A549 (cell line): ENCODE measurements around the gene S100A10.

Experiments
- GATA3 ChIP-seq: IDR thresholded peaks from 2 replicates; pipeline ENCODE4 v1.6.1; 2012; ENCODE audit warnings: borderline replicate concordance
- KDM5A ChIP-seq: fragments of 200-600 bp; sonication (generic); IDR thresholded peaks from 2 replicates; pipeline ENCODE4 v1.6.1; 2016; ENCODE audit warnings: antibody characterized with exemption, mild to moderate bottlenecking
- POLR2A ChIP-seq: IDR thresholded peaks from 2 replicates; pipeline ENCODE4 v1.6.1; 2012; ENCODE audit warnings: mild to moderate bottlenecking, low read length
- REST ChIP-seq: fragments of 200-600 bp; sonication (generic); IDR thresholded peaks from 2 replicates; pipeline ENCODE4 v1.6.1; 2016; ENCODE audit warnings: antibody characterized with exemption, mild to moderate bottlenecking, moderate library complexity
- ZFP36 ChIP-seq: fragments of 450-650 bp; IDR thresholded peaks from 2 replicates; pipeline ENCODE4 v1.6.1; 2014; ENCODE audit warnings: borderline replicate concordance; ENCODE audit not compliant: partially characterized antibody
- TF ChIP-seq, protein P1 (sequence below): fragments of >200 bp; sonication (Bioruptor Twin); formaldehyde crosslinking; IDR thresholded peaks from 3 replicates; pipeline ENCODE4 v1.5.1; 2016
- TF ChIP-seq, protein P2 (sequence below): fragments of 150-350 bp; IDR thresholded peaks from 2 replicates; pipeline ENCODE4 v1.6.1; 2014; ENCODE audit warnings: low read depth, mild to moderate bottlenecking, low read length

DNA sequence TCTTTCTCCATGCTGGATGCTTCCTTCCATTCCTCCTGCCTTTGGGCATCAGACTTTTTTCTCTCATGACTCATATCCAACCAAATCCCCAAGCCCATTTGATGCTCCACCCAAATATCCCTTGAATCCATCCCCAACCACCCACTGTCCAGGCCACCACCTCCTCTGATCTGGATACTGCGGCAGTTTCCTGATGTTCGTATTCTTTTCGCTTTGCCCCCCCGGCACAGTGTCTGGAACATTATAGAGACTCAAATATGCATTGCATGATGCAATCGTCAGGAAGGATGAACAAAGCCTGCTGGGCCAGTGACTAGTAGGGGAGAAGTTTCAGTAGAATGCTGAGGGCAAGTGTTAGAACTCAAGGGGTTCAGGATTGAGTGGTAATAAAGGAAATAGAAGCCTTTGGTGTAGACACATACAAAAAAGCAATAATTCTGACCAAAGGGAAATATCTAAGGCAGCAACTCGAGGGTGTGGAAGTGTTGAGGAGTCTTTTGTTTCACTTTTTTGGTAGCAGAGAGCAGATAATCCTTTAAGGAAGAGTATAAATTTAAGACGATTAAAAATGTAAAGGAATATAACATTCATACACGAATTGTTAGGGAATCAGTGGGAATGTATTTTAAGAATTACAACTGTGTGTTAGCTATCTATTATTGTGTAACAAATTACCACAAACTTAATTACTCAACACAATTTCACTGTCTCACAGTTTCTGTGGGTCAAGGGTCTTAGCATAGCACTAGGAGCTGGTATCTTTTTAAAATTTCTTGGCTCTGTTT is 35.7 kb upstream of the S100A10 start:
- TF ChIP-seq, protein P1, sequence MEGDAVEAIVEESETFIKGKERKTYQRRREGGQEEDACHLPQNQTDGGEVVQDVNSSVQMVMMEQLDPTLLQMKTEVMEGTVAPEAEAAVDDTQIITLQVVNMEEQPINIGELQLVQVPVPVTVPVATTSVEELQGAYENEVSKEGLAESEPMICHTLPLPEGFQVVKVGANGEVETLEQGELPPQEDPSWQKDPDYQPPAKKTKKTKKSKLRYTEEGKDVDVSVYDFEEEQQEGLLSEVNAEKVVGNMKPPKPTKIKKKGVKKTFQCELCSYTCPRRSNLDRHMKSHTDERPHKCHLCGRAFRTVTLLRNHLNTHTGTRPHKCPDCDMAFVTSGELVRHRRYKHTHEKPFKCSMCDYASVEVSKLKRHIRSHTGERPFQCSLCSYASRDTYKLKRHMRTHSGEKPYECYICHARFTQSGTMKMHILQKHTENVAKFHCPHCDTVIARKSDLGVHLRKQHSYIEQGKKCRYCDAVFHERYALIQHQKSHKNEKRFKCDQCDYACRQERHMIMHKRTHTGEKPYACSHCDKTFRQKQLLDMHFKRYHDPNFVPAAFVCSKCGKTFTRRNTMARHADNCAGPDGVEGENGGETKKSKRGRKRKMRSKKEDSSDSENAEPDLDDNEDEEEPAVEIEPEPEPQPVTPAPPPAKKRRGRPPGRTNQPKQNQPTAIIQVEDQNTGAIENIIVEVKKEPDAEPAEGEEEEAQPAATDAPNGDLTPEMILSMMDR = no peak
- TF ChIP-seq KDM5A (no peak), REST (no peak), POLR2A (no peak), ZFP36 (no peak), GATA3 (no peak)
- TF ChIP-seq, protein P2, sequence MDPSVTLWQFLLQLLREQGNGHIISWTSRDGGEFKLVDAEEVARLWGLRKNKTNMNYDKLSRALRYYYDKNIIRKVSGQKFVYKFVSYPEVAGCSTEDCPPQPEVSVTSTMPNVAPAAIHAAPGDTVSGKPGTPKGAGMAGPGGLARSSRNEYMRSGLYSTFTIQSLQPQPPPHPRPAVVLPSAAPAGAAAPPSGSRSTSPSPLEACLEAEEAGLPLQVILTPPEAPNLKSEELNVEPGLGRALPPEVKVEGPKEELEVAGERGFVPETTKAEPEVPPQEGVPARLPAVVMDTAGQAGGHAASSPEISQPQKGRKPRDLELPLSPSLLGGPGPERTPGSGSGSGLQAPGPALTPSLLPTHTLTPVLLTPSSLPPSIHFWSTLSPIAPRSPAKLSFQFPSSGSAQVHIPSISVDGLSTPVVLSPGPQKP = no peak
